Measurements from ENCODE around the gene CCL2.
"Not testable (repeated sequence)": the region's sequence is repeated elsewhere in the genome, so short reads cannot be mapped to it uniquely, and the experiment has no call there.

DNA sequence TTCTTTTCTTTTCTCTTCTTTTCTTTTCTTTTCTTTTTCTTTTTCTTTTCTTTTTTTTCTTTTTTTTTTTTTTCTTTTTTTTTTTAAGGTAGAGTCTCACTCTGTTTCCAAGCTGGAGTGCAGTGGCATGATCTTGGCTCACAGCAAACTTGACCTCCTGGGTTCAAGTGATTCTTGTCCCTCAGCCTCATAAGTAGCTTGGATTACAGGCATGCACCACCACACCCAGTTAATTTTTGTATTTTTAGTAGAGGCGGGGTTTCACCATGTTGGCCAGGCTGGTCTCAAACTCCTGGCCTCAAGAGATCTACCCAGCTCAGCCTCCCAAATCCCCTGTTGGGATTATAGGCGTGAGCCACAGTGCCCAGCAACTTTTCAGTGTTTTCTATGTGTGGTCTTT is 27.8 kb upstream of the CCL2 start:
- TF ChIP-seq EZH2 (IDR thresholded peaks at IDR 0.05); POLR2AphosphoS5 (IDR thresholded peaks at IDR 0.05; ENCODE audit: borderline replicate concordance, low read depth, low read length); FOXP2 (optimal IDR thresholded peaks at IDR 0.05; ENCODE audit: control extremely low read depth, extremely low read length, insufficient read depth): not testable (repeated sequence)
